Endothelial cell (in vitro differentiated cells): Measurements from ENCODE around the gene ACOXL. TPM values are rescaled to one million over a fixed set of nuclear protein-coding genes. Genes with fewer than 3 reads are reported as not detected.

Experiments used
- DNase-seq: peaks from one replicate; pipeline ENCODE4 v3.0.0; 2021; ENCODE audit warnings: low spot score
- H3K27ac Mint-ChIP-seq: one replicate; pipeline ENCODE4 v1.8.0; 2021; ENCODE audit warnings: mixed read lengths, inconsistent platforms; ENCODE audit not compliant: unreplicated experiment
- H3K27me3 Mint-ChIP-seq: one replicate; pipeline ENCODE4 v1.8.0; 2021; ENCODE audit warnings: mild to moderate bottlenecking, moderate library complexity, mixed read lengths, inconsistent platforms; ENCODE audit not compliant: unreplicated experiment
- H3K36me3 Mint-ChIP-seq: one replicate; pipeline ENCODE4 v1.8.0; 2021; ENCODE audit warnings: mild to moderate bottlenecking, low read depth, mixed read lengths, inconsistent platforms; ENCODE audit not compliant: unreplicated experiment
- H3K4me1 Mint-ChIP-seq: one replicate; pipeline ENCODE4 v1.8.0; 2021; ENCODE audit warnings: mild to moderate bottlenecking, mixed read lengths, inconsistent platforms; ENCODE audit not compliant: unreplicated experiment
- H3K4me3 Mint-ChIP-seq: one replicate; pipeline ENCODE4 v1.8.0; 2021; ENCODE audit warnings: mild to moderate bottlenecking, mixed read lengths, inconsistent platforms; ENCODE audit not compliant: unreplicated experiment
- H3K9me3 Mint-ChIP-seq: one replicate; pipeline ENCODE4 v1.8.0; 2021; ENCODE audit warnings: mixed read lengths, inconsistent platforms; ENCODE audit not compliant: unreplicated experiment
- total RNA-seq: library from RNA; stranded (reverse); fragmentation: NEBNext Ultra II Directional; extraction: Animal tissue kit (Norgen Biotek cat#: 25700); gene quantifications from one replicate; pipeline ENCODE4 v1.2.1, GENCODE V29; 2021; ENCODE audit not compliant: unreplicated experiment
- TF ChIP-seq, protein P1 (sequence below): fragments of 200-600 bp; sonication (generic); IDR thresholded peaks from one replicate; pipeline ENCODE4 v1.5.0; 2021; ENCODE audit warnings: antibody characterized with exemption; ENCODE audit not compliant: unreplicated experiment

The ACOXL gene
- total RNA-seq, 1 donor from 2014 or later: 0.44 TPM

DNA sequence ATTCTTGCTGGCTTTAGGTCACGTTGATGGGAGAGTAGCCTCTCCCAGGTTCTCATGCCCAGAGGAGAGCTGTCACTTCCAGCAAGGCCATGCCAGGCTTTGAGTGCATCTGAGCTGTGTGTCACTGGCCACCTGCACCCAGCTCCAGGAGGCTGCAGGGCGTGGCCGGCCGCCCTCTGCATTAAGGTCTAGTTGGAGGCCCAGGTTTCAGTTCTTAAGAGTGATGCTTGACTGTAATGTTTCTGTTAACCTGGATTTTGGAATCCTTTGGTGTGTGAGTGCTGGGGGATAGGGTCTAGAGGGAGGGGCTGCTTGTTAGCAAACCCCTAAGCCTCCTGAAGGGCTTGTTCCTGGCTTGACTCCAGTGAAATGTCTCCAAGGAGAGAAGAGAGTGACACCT lies 140.1 kb downstream of the ACOXL start:
- TF ChIP-seq, protein P1, sequence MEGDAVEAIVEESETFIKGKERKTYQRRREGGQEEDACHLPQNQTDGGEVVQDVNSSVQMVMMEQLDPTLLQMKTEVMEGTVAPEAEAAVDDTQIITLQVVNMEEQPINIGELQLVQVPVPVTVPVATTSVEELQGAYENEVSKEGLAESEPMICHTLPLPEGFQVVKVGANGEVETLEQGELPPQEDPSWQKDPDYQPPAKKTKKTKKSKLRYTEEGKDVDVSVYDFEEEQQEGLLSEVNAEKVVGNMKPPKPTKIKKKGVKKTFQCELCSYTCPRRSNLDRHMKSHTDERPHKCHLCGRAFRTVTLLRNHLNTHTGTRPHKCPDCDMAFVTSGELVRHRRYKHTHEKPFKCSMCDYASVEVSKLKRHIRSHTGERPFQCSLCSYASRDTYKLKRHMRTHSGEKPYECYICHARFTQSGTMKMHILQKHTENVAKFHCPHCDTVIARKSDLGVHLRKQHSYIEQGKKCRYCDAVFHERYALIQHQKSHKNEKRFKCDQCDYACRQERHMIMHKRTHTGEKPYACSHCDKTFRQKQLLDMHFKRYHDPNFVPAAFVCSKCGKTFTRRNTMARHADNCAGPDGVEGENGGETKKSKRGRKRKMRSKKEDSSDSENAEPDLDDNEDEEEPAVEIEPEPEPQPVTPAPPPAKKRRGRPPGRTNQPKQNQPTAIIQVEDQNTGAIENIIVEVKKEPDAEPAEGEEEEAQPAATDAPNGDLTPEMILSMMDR: no peak
- Mint-ChIP-seq H3K27ac (no peak overlapping the region), H3K4me1 (peaks cover 9% of the 10 kb centered on the region), H3K4me3 (no peak overlapping the region), H3K36me3 (no peaks in the 10 kb centered on the region), H3K27me3 (peaks cover under 1% of the 10 kb centered on the region), H3K9me3 (no peaks in the 10 kb centered on the region)
- DNase-seq: no peak

DNA sequence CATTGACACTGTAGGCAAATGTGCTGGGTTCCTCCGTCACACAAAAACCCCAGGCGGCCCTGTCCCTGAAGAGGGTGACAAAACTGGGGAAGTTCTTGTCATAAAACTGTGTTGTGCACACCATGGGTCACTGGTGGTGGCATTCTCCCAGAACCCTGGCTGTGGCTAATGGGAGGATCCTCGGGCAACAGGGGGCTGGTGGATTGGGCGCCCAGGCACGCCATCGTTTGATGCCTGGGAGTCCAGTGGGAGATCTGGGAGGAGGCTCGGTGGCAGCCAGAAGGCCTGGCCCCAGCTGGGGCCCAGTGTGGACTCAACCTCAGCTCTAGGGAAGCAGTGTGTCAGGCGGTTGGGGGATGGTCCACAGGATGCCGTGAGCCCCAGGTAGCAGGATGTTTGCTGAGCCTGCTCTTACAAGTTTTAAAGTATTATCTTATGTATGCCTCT lies 140.7 kb downstream of the ACOXL start:
- Mint-ChIP-seq H3K4me1 (peaks cover 9% of the 10 kb centered on the region), H3K27ac (no peak overlapping the region), H3K9me3 (no peaks in the 10 kb centered on the region), H3K36me3 (peaks cover 2% of the 10 kb centered on the region), H3K27me3 (no peaks in the 10 kb centered on the region), H3K4me3 (no peak overlapping the region)
- no peak for DNase-seq
- TF ChIP-seq, protein P1: no peak

DNA sequence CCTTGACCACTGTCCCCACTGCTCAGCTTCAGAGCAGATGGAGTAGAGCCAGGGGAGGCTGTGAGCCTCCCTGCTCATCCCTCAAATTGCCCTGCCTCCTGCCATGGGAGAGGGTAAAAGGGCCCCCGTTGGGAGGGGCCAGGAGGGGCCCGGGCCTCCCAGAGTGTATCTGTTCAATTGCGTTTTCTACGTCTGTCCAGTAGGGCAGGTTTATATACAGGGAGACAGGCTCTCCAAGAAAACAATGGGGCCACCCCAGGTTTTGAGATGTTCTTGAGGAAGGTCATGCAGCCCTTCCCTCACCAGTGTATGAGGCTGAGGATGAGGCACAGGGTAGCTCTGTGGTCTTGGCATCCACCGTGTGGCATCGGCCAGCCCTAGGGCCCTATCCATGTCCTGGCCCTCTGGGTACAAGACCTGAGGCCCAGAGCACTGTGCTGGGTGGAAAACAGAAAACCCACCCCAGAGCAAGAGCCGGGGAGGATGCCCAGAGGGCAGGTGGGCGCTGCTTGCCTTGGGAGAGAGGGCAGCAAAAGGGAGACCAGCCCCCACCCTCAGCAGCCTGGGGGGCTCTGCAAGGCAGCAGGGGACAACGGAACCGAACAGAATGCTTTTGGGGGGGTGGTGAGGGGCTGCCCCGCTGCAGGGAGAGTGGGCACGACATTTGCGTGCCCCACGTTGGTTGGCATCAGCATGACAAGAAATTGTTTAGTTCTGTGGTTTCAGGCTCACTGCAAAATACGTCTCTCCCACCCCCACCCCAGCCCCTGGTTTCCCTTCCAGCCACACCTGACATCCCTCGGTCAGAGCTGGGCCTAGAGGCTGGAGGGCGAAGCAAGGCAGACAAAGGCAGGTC lies 141.5 kb downstream of the ACOXL start:
- Mint-ChIP-seq H3K36me3 (peaks cover 4% of the 10 kb centered on the region), H3K9me3 (no peaks in the 10 kb centered on the region), H3K4me3 (no peak overlapping the region), H3K4me1 (peaks cover 9% of the 10 kb centered on the region), H3K27me3 (no peaks in the 10 kb centered on the region), H3K27ac (no peak overlapping the region)
- no peak for DNase-seq
- TF ChIP-seq, protein P1: no peak

DNA sequence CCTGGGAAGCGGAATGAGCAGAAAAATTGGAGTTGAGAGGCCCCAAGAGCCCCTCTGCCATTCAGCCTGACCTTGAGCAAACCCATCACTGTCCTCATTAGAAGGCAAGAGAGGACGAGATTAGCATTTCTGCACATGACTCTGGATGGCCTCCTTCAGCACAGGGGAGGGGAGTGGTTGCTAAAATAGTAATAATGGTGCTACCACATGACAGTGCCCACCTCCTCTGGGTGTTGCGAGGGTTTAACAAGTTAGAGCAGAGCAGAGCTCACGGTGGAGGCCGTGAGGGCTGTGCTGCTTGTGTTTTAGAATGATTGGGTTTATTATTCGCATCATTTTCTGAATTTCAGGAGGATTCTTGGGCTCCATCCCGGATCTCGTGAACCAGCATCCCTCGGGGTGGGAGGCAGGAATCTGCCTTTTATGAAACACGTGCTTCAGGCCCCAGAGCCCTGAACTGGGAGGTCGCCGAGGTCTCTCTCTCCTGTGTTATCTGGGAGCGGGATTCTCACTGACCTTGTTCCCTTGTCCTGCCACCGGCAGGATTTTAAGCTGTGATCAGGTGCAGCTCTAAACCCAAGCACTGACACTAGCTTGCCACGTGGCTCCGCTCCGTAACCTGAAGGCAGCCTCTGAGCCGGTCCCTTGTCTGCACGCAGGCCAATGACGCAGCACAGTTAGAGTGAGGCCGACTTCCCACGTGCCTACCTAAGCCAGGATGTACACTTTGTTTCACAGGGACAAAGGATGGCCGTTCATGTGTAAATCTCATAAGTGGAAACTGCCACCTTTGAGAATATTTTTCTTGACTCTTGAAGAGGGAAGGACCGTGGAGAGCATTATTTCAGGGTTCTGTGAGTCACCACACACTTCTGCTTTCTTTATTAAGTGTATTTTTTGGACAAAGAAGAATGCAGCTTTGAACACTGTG lies 142.3 kb downstream of the ACOXL start:
- H3K36me3 Mint-ChIP-seq: peaks cover 4% of the 10 kb centered on the region
- H3K4me3 Mint-ChIP-seq: no peak overlapping the region
- no peak overlapping the region for H3K27ac Mint-ChIP-seq
- H3K9me3 Mint-ChIP-seq: no peaks in the 10 kb centered on the region
- DNase-seq: no peak
- H3K4me1 Mint-ChIP-seq: peaks cover 9% of the 10 kb centered on the region
- H3K27me3 Mint-ChIP-seq: no peaks in the 10 kb centered on the region
- TF ChIP-seq, protein P1: no peak
